GM19035 (cell line): ENCODE measurements around the gene PHACTR1.

Source experiments
- ATAC-seq: cut with Tn5 transposase; IDR thresholded peaks from one replicate; pipeline ENCODE4 v1.9.1; 2021; ENCODE audit not compliant: unreplicated experiment

Gene PHACTR1

GRCh38 chr6:13331516-13332348 lies 615.2 kb downstream of the PHACTR1 start:
- no peak for ATAC-seq

GRCh38 chr6:13332349-13332706 lies 615.8 kb downstream of the PHACTR1 start:
- ATAC-seq, result no peak

GRCh38 chr6:13334953-13335352 lies 618.4 kb downstream of the PHACTR1 start:
- no peak for ATAC-seq

GRCh38 chr6:13336553-13336952 lies 620.0 kb downstream of the PHACTR1 start:
- no peak for ATAC-seq

- no peak for ATAC-seq
These were observed 621.5 kb downstream of the PHACTR1 start for GRCh38 chr6:13338038-13338437.
